Prostate gland (tissue), 2 donors: ENCODE results near the gene FERMT3. TPM values are rescaled to one million over a fixed set of nuclear protein-coding genes. Genes with fewer than 3 reads are reported as not detected.

Experiments used
- DNase-seq: peaks from one replicate; pipeline ENCODE4 v3.0.0-alpha.2; 2019; ENCODE audit warnings: low spot score
- H3K27ac ChIP-seq, 2 donors: fragments of 200-600 bp; sonication (generic); 2 replicates each; pipeline ENCODE4 v1.5.1; 2017 to 2019
- H3K27me3 ChIP-seq: fragments of 200-600 bp; sonication (generic); replicated peaks from 2 replicates; pipeline ENCODE4 v1.5.1; 2019; ENCODE audit not compliant: insufficient read depth
- H3K36me3 ChIP-seq, 2 donors: fragments of 200-600 bp; sonication (generic); 1 replicate in 1 of 2; 2 replicates in 1 of 2; pipeline versions ENCODE4 v1.5.1 to v1.8.1; 2017 to 2019
- H3K4me1 ChIP-seq: fragments of 200-600 bp; sonication (generic); replicated peaks from 2 replicates; pipeline ENCODE4 v1.5.1; 2019
- H3K4me3 ChIP-seq, 2 donors: fragments of 200-600 bp; sonication (generic); 2 replicates each; pipeline ENCODE4 v1.5.1; 2017 to 2019
- H3K9me3 ChIP-seq: fragments of 200-600 bp; sonication (generic); 2 replicates; pipeline ENCODE4 v1.5.1; 2017
- POLR2A ChIP-seq: fragments of 450-650 bp; IDR thresholded peaks from one replicate; pipeline ENCODE4 v1.6.1; 2016; ENCODE audit warnings: antibody characterized with exemption, mild to moderate bottlenecking
- POLR2AphosphoS5 ChIP-seq: sonication (generic); formaldehyde crosslinking; IDR thresholded peaks from one replicate; pipeline ENCODE4 v1.6.1; 2017; ENCODE audit warnings: antibody characterized with exemption
- WGBS: methylation state at CpG from one replicate; pipeline ENCODE4 v1.1.5; 2018; 5-methylcytosine and 5-hydroxymethylcytosine counted together
- intact Hi-C: fragments of 100-400 bp; cut with DNase I; formaldehyde crosslinking; loops from one replicate; pipeline ENCODE4 v1.14.2; 2022
- total RNA-seq, 2 donors: library from RNA; depleted of rRNA; stranded (reverse); fragments of >200 nt; gene quantifications; one replicate each; pipeline ENCODE4 v1.1.0, GENCODE V29; 2016
- TF ChIP-seq, protein P1 (sequence below), 4 experiments: fragments of 200-600 bp in 2 of 4; fragments of 450-650 bp in 2 of 4; sonication (generic) in 2 of 4; IDR thresholded peaks; 1 replicate in 3 of 4; 2 replicates in 1 of 4; pipeline ENCODE4 v1.5.1; 2016 to 2019; ENCODE audit warnings: antibody characterized with exemption in 4 of 4, mild to moderate bottlenecking in 2 of 4, moderate library complexity in 2 of 4

The FERMT3 gene
- total RNA-seq, 2 donors from 2014 or later, result 5.3 to 12.8 TPM

DNA sequence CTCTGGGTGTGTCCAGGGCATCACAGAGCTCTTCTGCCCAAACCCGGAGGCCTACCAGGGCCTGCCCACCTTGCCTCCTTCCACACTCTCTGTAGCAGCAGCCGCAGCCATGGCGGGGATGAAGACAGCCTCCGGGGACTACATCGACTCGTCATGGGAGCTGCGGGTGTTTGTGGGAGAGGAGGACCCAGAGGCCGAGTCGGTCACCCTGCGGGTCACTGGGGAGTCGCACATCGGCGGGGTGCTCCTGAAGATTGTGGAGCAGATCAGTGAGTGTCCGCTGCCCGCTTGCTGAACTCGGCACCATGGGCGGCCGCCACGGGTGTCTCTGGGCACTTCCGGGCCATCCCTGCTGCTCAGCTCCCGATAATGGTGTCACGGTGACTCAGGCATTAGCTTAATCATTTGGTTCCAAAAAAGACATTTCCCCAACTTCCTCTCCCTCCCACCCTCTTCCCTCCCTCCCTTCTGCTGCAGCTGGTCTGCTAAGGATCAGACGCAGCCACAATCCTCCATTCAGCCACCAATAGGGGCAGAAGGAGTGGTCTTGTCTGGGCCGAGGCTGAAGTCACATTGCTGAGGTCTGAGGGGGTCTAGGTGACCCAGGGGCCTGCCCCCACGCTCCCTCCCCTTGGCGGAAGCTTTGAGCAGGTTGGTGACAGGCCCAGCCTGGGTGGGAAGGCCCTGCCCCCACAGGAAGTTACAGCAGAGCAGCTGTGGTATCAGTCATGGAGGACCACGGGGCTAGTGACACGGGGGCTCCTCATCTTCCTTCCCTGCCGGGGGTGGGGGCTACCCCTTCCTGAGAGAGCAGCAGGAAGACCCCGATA, 950 bp downstream of the FERMT3 start:
- peak overlapping the region; percentile 10 to 19 for H3K4me3 ChIP-seq
- DNase-seq, result no peak
- 75% methylated on average over 28 of the region's 30 CpGs for WGBS

DNA sequence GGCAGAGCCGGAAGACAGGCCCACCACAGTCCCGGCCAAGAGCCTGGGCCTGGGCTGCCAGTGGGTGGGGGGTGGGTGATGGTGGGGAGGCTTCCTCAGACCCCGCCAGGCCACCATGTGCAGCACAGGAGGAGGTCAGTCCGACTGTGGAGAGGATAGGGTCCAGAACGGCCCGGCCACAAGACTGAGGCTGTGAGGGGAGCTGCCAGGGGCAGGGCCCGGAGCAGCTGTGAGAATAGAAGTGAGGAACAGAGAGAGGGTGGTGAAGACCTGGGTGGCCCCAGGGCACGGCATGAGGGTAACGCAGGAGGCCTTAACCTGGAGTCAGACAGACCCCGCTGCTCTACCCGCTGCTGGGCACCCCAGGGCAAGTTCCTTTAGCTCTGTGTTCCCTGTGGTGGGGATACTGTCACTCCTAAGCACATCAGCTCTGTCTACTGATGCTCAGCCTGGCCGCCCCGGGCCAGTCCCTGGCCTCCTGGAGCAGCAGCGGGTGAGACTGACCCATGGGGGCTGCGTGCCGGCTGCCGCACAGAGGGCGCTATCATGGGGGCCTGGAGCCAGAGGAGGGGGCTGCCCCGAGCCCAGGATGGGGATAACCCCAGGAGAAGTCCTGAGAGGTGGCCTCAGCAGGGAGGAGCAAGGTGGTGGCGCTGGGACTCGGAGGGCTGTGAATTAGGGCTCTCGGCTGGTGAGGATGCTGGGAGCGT, 1.7 kb downstream of the FERMT3 start:
- Histone ChIP-seq H3K4me3 (no peak overlapping the region), H3K4me1 (no peaks in the 10 kb centered on the region), H3K27ac (peak overlapping the region; percentile 43 to 61), H3K9me3 (no peaks in the 10 kb centered on the region), H3K36me3 (peaks cover 5% of the 10 kb centered on the region in 2 donors), H3K27me3 (no peaks in the 10 kb centered on the region)
- WGBS, result 87% methylated on average over 23 of the region's 23 CpGs
- TF ChIP-seq, protein P1, sequence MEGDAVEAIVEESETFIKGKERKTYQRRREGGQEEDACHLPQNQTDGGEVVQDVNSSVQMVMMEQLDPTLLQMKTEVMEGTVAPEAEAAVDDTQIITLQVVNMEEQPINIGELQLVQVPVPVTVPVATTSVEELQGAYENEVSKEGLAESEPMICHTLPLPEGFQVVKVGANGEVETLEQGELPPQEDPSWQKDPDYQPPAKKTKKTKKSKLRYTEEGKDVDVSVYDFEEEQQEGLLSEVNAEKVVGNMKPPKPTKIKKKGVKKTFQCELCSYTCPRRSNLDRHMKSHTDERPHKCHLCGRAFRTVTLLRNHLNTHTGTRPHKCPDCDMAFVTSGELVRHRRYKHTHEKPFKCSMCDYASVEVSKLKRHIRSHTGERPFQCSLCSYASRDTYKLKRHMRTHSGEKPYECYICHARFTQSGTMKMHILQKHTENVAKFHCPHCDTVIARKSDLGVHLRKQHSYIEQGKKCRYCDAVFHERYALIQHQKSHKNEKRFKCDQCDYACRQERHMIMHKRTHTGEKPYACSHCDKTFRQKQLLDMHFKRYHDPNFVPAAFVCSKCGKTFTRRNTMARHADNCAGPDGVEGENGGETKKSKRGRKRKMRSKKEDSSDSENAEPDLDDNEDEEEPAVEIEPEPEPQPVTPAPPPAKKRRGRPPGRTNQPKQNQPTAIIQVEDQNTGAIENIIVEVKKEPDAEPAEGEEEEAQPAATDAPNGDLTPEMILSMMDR (IDR thresholded peaks at IDR 0.05), result no peak
- TF ChIP-seq POLR2A (no peak), POLR2AphosphoS5 (no peak)
- DNase-seq, result no peak
- intact Hi-C loops, result loop anchor here (5.0 kb wide), 1 partner anchor 94 kb away; the partner anchor contains the start of gene CATSPERZ

More for the DNA sequence above, 950 bp downstream of the FERMT3 start:
- H3K27me3 ChIP-seq, result no peaks in the 10 kb centered on the region
- TF ChIP-seq, protein P1 (IDR thresholded peaks at IDR 0.05), result no peak
- TF ChIP-seq POLR2A (no peak), POLR2AphosphoS5 (no peak)
- no peaks in the 10 kb centered on the region for H3K9me3 ChIP-seq
- H3K36me3 ChIP-seq, result peaks cover 5 to 8% of the 10 kb centered on the region in 2 donors
- intact Hi-C loops, result loop anchor here (5.0 kb wide), 1 partner anchor 95 kb away; the partner anchor contains the start of gene CATSPERZ
- peak overlapping the region; percentile 43 to 61 for H3K27ac ChIP-seq
- no peaks in the 10 kb centered on the region for H3K4me1 ChIP-seq

DNA sequence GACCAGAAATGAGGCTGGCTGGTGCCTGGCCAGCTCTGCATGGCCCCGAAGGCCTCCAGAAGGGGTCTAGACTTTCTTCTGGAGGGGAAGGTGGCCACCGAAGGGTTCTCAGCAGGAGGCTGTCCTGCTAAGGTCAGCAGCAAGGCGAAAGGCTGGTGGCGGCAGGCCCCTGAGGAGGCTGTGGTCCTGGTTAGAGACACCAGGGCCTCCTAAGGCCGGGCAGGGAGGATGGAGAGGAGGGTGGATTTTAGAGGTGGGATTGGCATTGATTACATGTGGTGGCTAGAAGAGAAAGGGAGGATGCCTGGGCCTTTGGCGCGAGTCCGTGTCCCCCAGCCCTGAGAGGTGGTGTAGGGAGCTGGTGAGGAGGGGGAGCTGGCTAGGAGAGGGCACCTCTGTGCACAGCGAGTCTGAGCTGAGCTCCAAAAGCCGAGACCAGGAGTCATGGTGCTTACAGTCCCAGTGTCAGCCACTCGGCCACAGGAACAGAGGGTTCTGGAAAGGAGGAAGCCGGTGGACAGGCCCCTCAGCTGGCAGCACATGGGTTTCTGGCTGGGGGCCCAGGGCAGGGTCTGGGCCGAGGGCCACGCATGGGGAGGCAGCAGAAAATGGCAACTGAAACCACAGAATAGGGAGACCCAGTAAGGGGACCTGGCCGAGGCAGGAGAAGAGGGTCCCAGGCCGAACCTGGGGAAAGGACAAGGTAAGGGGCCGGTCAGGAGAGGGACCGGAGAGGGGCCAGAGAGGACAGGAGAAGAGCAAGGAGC, 2.5 kb downstream of the FERMT3 start:
- H3K27ac ChIP-seq, result peak overlapping the region in 1 of 2 donors; percentile 43
- DNase-seq, result no peak

DNA sequence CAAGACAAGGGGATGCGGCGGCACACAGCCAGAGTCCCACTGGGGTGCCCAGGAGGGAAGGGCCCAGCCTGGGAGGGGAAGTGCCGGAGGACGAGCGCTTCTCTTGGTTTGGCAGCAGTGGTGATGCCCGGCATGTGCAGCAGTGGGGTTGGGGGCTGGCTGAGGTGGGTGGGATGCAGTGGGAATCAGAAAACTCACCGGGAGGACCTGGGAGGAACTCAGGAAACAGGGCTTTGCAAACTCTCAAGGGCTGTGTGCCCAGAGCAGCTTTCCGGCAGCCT, 3.0 kb downstream of the FERMT3 start:
- no peaks in the 10 kb centered on the region for H3K27me3 ChIP-seq
- no peak for DNase-seq
- no peak overlapping the region for H3K4me3 ChIP-seq
- TF ChIP-seq, protein P1 (IDR thresholded peaks at IDR 0.05), result no peak
- TF ChIP-seq POLR2A (no peak), POLR2AphosphoS5 (no peak)
- no peaks in the 10 kb centered on the region for H3K4me1 ChIP-seq
- intact Hi-C loops, result loop anchor here (5.0 kb wide), 1 partner anchor 93 kb away; the partner anchor contains the start of gene CATSPERZ
- H3K27ac ChIP-seq, result no peak overlapping the region
- peaks cover 0 to 5% of the 10 kb centered on the region in 2 donors for H3K36me3 ChIP-seq
- 86% methylated on average over 8 of the region's 8 CpGs for WGBS
- no peaks in the 10 kb centered on the region for H3K9me3 ChIP-seq

More for the DNA sequence above, 2.5 kb downstream of the FERMT3 start:
- intact Hi-C loops, result loop anchor here (5.0 kb wide), 1 partner anchor 93 kb away; the partner anchor contains the start of gene CATSPERZ
- 81% methylated on average over 18 of the region's 18 CpGs for WGBS
- no peak overlapping the region for H3K4me3 ChIP-seq
- TF ChIP-seq, protein P1 (IDR thresholded peaks at IDR 0.05), result no peak
- TF ChIP-seq POLR2AphosphoS5 (no peak), POLR2A (no peak)
- no peaks in the 10 kb centered on the region for H3K4me1 ChIP-seq
- H3K36me3 ChIP-seq, result peaks cover 0 to 5% of the 10 kb centered on the region in 2 donors
- no peaks in the 10 kb centered on the region for H3K9me3 ChIP-seq
- no peaks in the 10 kb centered on the region for H3K27me3 ChIP-seq
